Liver (tissue), 9 donors: Measurements from ENCODE around the gene TTBK1. TPM values are rescaled to one million over a fixed set of nuclear protein-coding genes. Genes with fewer than 3 reads are reported as not detected.

Experiments
- DNase-seq: peaks from one replicate; pipeline ENCODE4 v3.0.0-alpha.2; 2017; ENCODE audit warnings: low spot score
- H3K27ac ChIP-seq, 2 donors: one replicate each; pipeline ENCODE4 v1.7.0; 2013; ENCODE audit warnings: inconsistent platforms in 2 of 2, low read length in 2 of 2, control low read depth in 1 of 2, low read depth in 1 of 2, mild to moderate bottlenecking in 1 of 2
- H3K27me3 ChIP-seq, 4 donors: one replicate each; pipeline versions ENCODE4 v1.6.1 to v1.7.0; 2013; ENCODE audit warnings: low read length in 3 of 4, inconsistent platforms in 1 of 4, mild to moderate bottlenecking in 1 of 4, moderate library complexity in 1 of 4; ENCODE audit not compliant: control insufficient read depth in 4 of 4, insufficient read depth in 4 of 4
- H3K36me3 ChIP-seq, 4 donors: one replicate each; pipeline versions ENCODE4 v1.6.1 to v1.7.0; 2013; ENCODE audit warnings: low read length in 3 of 4, mild to moderate bottlenecking in 3 of 4, low read depth in 1 of 4, moderate library complexity in 1 of 4; ENCODE audit not compliant: control insufficient read depth in 4 of 4, insufficient read depth in 3 of 4
- H3K4me1 ChIP-seq, 4 donors: one replicate each; pipeline versions ENCODE4 v1.6.1 to v1.7.0; 2013; ENCODE audit warnings: low read length in 3 of 4, mild to moderate bottlenecking in 3 of 4, moderate library complexity in 1 of 4; ENCODE audit not compliant: control insufficient read depth in 4 of 4, insufficient read depth in 4 of 4
- H3K4me3 ChIP-seq, 3 donors: one replicate each; pipeline versions ENCODE4 v1.6.1 to v1.7.0; 2013; ENCODE audit warnings: low read length in 3 of 3, control low read depth in 1 of 3, low read depth in 1 of 3, mild to moderate bottlenecking in 1 of 3
- H3K9ac ChIP-seq, 2 donors: one replicate each; pipeline ENCODE4 v1.7.0; 2013; ENCODE audit warnings: low read length in 2 of 2, mild to moderate bottlenecking in 2 of 2, moderate library complexity in 2 of 2, control low read depth in 1 of 2, low read depth in 1 of 2
- H3K9me3 ChIP-seq, 4 donors: one replicate each; pipeline versions ENCODE4 v1.6.1 to v1.7.0; 2013; ENCODE audit warnings: low read length in 3 of 4; ENCODE audit not compliant: control insufficient read depth in 4 of 4
- ATF3 ChIP-seq: IDR thresholded peaks from 2 replicates; pipeline ENCODE4 v1.6.1; 2016; ENCODE audit warnings: antibody characterized with exemption
- EGR1 ChIP-seq, 2 donors: IDR thresholded peaks; 2 replicates each; pipeline ENCODE4 v1.6.1; 2016 to 2018; ENCODE audit warnings: antibody characterized with exemption in 2 of 2, low read depth in 2 of 2
- FOXA1 ChIP-seq: IDR thresholded peaks from 2 replicates; pipeline ENCODE4 v1.6.1; 2016; ENCODE audit warnings: antibody characterized with exemption
- FOXA2 ChIP-seq: IDR thresholded peaks from 2 replicates; pipeline ENCODE4 v1.6.1; 2016; ENCODE audit warnings: antibody characterized with exemption
- GABPA ChIP-seq, 2 donors: IDR thresholded peaks in 1 of 2; conservative IDR thresholded peaks in 1 of 2; 2 replicates each; pipeline ENCODE4 v1.6.1; 2016; ENCODE audit warnings: antibody characterized with exemption in 2 of 2, mild to moderate bottlenecking in 1 of 2, moderate library complexity in 1 of 2
- HNF4A ChIP-seq, 2 donors: conservative IDR thresholded peaks; 2 replicates each; pipeline ENCODE4 v1.6.1; 2016; ENCODE audit warnings: antibody characterized with exemption in 2 of 2, mild to moderate bottlenecking in 2 of 2
- HNF4G ChIP-seq: IDR thresholded peaks from 2 replicates; pipeline ENCODE4 v1.6.1; 2016; ENCODE audit warnings: antibody characterized with exemption
- JUND ChIP-seq, 2 donors: IDR thresholded peaks; 2 replicates each; pipeline ENCODE4 v1.6.1; 2016; ENCODE audit warnings: antibody characterized with exemption in 2 of 2
- NR2F2 ChIP-seq: IDR thresholded peaks from 2 replicates; pipeline ENCODE4 v1.6.1; 2016; ENCODE audit warnings: antibody characterized with exemption
- RAD21 ChIP-seq, 2 donors: IDR thresholded peaks; 2 replicates each; pipeline ENCODE4 v1.6.1; 2016; ENCODE audit warnings: antibody characterized with exemption in 2 of 2, mild to moderate bottlenecking in 2 of 2
- RXRA ChIP-seq, 2 donors: IDR thresholded peaks; 2 replicates each; pipeline ENCODE4 v1.6.1; 2017 to 2018; ENCODE audit warnings: antibody characterized with exemption in 2 of 2, mild to moderate bottlenecking in 1 of 2
- SP1 ChIP-seq: IDR thresholded peaks from 2 replicates; pipeline ENCODE4 v1.6.1; 2018; ENCODE audit warnings: antibody characterized with exemption, mild to moderate bottlenecking
- TAF1 ChIP-seq: conservative IDR thresholded peaks from 2 replicates; pipeline ENCODE4 v1.6.1; 2016; ENCODE audit warnings: antibody characterized with exemption, mild to moderate bottlenecking
- YY1 ChIP-seq: IDR thresholded peaks from 2 replicates; pipeline ENCODE4 v1.6.1; 2016; ENCODE audit warnings: antibody characterized with exemption, mild to moderate bottlenecking
- ZBTB33 ChIP-seq: IDR thresholded peaks from 2 replicates; pipeline ENCODE4 v1.6.1; 2016; ENCODE audit warnings: antibody characterized with exemption
- WGBS: extraction: QIAGEN DNeasy Blood & Tissue Kit; methylation state at CpG from one replicate; pipeline ENCODE4 v1.1.7; 2013; 5-methylcytosine and 5-hydroxymethylcytosine counted together
- polyA plus RNA-seq, 2 donors: library from polyadenylated mRNA; stranded (reverse) in 1 of 2; unstranded in 1 of 2; fragments of 200-250 nt in 1 of 2; fragments of >200 nt in 1 of 2; fragmentation: Nextera tagmentation in 1 of 2; extraction: Ambion mirVana in 1 of 2; gene quantifications; one replicate each; pipeline versions ENCODE4 v1.2.1 to v1.2.3, GENCODE V29; 2013 to 2015
- total RNA-seq, 2 donors: library from RNA; depleted of rRNA; stranded (reverse); fragments of >200 nt; gene quantifications; one replicate each; pipeline ENCODE4 v1.2.3, GENCODE V29; 2014
- TF ChIP-seq, protein P1 (sequence below): IDR thresholded peaks from 2 replicates; pipeline ENCODE4 v1.6.1; 2016; ENCODE audit warnings: antibody characterized with exemption, mild to moderate bottlenecking
- TF ChIP-seq, protein P2 (sequence below): fragments of 150-350 bp; IDR thresholded peaks from 2 replicates; pipeline ENCODE4 v1.5.1; 2017; ENCODE audit warnings: improper control_type of control experiment, low read depth, low read length; ENCODE audit not compliant: missing input control
- TF ChIP-seq, protein P3 (sequence below): IDR thresholded peaks from 2 replicates; pipeline ENCODE4 v1.6.1; 2016; ENCODE audit warnings: antibody characterized with exemption
- donor health status: healthy.
- donor health status: healthy.
- donor health status: healthy.
- donor health status: healthy.
- donor health status: healthy.

Gene TTBK1
- total and polyA plus RNA-seq, 4 donors = 0.14 to 1.2 (median 0.44) TPM

DNA sequence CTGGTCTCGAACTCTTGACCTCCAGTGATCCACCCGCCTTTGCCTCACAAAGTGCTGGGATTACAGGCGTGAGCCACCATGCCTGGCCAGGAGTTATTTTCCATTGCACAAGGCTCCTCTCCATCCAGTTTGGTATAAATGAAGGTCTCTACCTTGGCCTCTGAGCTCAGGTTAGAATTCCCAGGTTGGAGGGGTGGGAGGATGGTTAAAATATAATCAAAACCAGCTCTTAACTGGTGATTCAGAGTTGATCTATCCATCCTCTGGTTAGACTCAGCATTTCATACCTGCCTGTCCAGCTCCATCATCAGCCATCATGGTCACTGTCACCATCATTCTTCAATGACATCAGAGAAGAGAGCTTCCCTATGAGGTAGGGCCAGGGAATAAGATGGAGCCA, 52.2 kb downstream of the TTBK1 start:
- TF ChIP-seq FOXA2 (no peak), GABPA (IDR thresholded peaks at IDR 0.05 in 1 of 2, conservative IDR thresholded peaks at IDR 0.05 in 1 of 2) (no peak), HNF4G (no peak), ATF3 (no peak), HNF4A (conservative IDR thresholded peaks at IDR 0.05) (no peak), YY1 (no peak), TAF1 (no peak)
- TF ChIP-seq, protein P1, sequence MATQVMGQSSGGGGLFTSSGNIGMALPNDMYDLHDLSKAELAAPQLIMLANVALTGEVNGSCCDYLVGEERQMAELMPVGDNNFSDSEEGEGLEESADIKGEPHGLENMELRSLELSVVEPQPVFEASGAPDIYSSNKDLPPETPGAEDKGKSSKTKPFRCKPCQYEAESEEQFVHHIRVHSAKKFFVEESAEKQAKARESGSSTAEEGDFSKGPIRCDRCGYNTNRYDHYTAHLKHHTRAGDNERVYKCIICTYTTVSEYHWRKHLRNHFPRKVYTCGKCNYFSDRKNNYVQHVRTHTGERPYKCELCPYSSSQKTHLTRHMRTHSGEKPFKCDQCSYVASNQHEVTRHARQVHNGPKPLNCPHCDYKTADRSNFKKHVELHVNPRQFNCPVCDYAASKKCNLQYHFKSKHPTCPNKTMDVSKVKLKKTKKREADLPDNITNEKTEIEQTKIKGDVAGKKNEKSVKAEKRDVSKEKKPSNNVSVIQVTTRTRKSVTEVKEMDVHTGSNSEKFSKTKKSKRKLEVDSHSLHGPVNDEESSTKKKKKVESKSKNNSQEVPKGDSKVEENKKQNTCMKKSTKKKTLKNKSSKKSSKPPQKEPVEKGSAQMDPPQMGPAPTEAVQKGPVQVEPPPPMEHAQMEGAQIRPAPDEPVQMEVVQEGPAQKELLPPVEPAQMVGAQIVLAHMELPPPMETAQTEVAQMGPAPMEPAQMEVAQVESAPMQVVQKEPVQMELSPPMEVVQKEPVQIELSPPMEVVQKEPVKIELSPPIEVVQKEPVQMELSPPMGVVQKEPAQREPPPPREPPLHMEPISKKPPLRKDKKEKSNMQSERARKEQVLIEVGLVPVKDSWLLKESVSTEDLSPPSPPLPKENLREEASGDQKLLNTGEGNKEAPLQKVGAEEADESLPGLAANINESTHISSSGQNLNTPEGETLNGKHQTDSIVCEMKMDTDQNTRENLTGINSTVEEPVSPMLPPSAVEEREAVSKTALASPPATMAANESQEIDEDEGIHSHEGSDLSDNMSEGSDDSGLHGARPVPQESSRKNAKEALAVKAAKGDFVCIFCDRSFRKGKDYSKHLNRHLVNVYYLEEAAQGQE = no peak
- 94% methylated on average over 3 of the region's 3 CpGs for WGBS

DNA sequence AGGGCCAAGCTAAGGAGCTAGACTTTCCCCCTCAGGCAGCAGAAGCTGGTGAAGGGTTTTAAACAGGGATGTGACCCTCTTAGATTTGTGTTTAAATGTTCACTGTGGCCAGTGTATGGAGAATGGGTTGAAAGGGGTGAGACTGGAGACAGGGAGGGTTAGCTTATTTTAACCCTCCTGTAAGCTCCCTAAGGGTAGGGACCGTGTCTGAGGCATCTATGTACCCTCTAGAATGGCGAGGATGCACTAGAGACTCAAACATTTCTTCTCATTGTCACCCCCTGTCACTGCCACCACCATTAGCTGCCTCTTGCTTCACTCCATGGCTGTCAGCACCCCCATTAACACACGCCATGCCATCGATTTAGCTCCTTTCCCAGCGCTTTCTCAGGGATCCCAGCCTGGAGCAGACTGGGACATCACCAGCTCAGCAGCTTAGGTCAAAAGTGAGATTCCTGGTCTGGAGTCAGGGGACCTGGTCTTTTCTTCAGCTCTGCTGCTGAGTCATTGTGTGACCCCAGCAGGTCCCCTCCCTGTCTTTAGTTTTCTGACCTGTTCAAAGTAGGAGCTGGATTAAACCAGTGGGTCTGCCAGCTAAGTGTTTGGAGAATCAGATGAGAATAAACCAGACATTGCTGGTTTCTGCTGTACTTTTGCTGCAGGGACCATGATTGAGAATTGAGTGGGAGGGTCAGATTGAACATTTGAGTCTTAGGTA, 53.7 kb downstream of the TTBK1 start:
- Histone ChIP-seq H3K4me1 (peaks cover 6 to 45% (median 35%) of the 10 kb centered on the region in 4 donors), H3K4me3 (no peak overlapping the region), H3K27me3 (no peaks in the 10 kb centered on the region), H3K9me3 (no peaks in the 10 kb centered on the region), H3K36me3 (peaks cover 0 to 5% (median 3%) of the 10 kb centered on the region in 4 donors), H3K27ac (peak overlapping the region; percentile 34 to 85), H3K9ac (no peak overlapping the region)
- no peak for DNase-seq
- WGBS = 93% methylated on average over 5 of the region's 5 CpGs
- TF ChIP-seq TAF1 = no peak
- TF ChIP-seq HNF4G = no peak
- no peak for TF ChIP-seq YY1
- no peak for TF ChIP-seq ZBTB33
- TF ChIP-seq, protein P1 = no peak
- no peak for TF ChIP-seq ATF3
- no peak for TF ChIP-seq RAD21 (IDR thresholded peaks at IDR 0.05)
- no peak for TF ChIP-seq SP1
- no peak for TF ChIP-seq RXRA (IDR thresholded peaks at IDR 0.05)
- TF ChIP-seq, protein P2, sequence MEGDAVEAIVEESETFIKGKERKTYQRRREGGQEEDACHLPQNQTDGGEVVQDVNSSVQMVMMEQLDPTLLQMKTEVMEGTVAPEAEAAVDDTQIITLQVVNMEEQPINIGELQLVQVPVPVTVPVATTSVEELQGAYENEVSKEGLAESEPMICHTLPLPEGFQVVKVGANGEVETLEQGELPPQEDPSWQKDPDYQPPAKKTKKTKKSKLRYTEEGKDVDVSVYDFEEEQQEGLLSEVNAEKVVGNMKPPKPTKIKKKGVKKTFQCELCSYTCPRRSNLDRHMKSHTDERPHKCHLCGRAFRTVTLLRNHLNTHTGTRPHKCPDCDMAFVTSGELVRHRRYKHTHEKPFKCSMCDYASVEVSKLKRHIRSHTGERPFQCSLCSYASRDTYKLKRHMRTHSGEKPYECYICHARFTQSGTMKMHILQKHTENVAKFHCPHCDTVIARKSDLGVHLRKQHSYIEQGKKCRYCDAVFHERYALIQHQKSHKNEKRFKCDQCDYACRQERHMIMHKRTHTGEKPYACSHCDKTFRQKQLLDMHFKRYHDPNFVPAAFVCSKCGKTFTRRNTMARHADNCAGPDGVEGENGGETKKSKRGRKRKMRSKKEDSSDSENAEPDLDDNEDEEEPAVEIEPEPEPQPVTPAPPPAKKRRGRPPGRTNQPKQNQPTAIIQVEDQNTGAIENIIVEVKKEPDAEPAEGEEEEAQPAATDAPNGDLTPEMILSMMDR = no peak
- TF ChIP-seq EGR1 (IDR thresholded peaks at IDR 0.05; ENCODE audit: low read depth in 2 of 2) = no peak
- TF ChIP-seq HNF4A (conservative IDR thresholded peaks at IDR 0.05) = no peak
- no peak for TF ChIP-seq NR2F2
- TF ChIP-seq FOXA2 = no peak
- TF ChIP-seq FOXA1 = no peak
- no peak for TF ChIP-seq GABPA (IDR thresholded peaks at IDR 0.05 in 1 of 2, conservative IDR thresholded peaks at IDR 0.05 in 1 of 2)
- TF ChIP-seq JUND (IDR thresholded peaks at IDR 0.05) = no peak
- TF ChIP-seq, protein P3, sequence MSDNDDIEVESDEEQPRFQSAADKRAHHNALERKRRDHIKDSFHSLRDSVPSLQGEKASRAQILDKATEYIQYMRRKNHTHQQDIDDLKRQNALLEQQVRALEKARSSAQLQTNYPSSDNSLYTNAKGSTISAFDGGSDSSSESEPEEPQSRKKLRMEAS = no peak

More for the DNA sequence above, 52.2 kb downstream of the TTBK1 start:
- H3K4me3 ChIP-seq = no peak overlapping the region
- H3K9ac ChIP-seq = no peak overlapping the region
- H3K4me1 ChIP-seq = peaks cover 4 to 38% (median 27%) of the 10 kb centered on the region in 4 donors
- no peak overlapping the region for H3K27ac ChIP-seq
- H3K36me3 ChIP-seq = no peaks in the 10 kb centered on the region
- no peaks in the 10 kb centered on the region for H3K27me3 ChIP-seq
- H3K9me3 ChIP-seq = no peaks in the 10 kb centered on the region
- DNase-seq = no peak
